NK-92 (cell line): Measurements from ENCODE around the gene FAM131A.
"Not testable (repeated sequence)": the region's sequence is repeated elsewhere in the genome, so short reads cannot be mapped to it uniquely, and the experiment has no call there.

Experiments used
- DNase-seq: peaks from one replicate; lab custom pipeline; 2025; ENCODE audit not compliant: unreplicated experiment; lab: John Stamatoyannopoulos, UW

FAM131A gene

DNA sequence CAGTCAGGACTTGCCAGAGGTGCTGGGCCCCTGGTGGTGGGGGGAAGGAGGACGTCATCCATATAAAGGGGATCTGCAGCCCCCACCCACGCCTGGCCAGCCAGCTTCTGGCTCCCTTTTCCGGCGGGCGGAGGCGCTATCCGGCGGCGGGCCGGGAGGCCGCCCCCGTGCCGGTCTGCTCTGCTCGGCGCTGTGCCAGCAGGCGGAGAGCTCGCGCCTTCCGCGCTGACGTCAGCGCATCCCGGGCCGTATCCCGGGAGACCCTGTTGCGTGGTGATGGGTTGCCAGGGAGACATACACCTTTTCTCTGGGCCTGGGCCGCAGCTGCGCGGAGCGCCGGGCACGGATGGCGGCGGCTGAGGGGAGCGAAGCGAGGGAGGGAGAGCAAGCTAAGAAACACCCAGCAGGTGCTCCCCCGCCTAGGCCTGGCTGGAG, 1.1 kb downstream of the FAM131A start:
- DNase-seq: no peak

GRCh38 chr3:184339001-184339400, 1.6 kb downstream of the FAM131A start:
- DNase-seq: no peak

DNA sequence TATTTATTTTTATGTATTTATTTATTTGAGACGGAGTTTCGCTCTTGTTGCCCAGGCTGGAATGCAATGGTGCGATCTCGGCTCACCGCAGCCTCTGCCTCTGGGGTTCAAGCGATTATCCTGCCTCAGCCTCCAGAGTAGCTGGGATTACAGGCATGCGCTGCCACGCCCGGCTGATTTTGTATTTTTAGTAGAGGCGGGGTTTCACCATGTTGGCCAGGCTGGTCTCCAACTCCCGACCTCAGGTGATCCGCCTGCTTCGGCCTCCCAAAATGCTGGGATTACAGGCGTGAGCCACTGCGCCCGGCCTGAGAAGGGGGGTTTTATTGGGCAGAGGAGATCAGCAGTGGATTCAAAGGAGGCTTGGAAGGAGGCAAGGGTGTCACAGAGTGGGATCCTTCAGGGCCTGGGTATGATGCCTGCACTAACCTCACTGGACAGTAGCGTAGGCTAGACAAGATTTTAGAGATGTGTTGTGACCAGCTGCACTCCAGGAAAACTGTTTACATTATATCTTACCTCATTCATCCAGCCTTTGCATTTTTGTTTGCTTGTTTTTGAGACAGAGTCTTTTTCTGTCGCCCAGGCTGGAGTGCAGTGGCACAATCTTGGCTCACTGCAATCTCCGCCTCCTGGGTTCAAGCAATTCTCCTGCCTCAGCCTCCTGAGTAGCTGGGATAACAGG, 2.2 kb downstream of the FAM131A start:
- not testable (repeated sequence) for DNase-seq

DNA sequence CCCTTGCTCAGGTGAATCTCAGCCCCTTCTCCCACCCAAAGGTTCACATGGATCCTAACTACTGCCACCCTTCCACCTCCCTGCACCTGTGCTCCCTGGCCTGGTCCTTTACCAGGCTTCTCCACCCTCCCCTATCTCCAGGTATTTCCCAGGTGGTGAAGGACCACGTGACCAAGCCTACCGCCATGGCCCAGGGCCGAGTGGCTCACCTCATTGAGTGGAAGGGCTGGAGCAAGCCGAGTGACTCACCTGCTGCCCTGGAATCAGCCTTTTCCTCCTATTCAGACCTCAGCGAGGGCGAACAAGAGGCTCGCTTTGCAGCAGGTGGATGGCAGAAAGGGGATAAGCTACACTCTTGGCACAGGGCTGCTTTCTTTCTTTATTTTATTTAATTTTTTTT, 4.5 kb downstream of the FAM131A start:
- no peak for DNase-seq

DNA sequence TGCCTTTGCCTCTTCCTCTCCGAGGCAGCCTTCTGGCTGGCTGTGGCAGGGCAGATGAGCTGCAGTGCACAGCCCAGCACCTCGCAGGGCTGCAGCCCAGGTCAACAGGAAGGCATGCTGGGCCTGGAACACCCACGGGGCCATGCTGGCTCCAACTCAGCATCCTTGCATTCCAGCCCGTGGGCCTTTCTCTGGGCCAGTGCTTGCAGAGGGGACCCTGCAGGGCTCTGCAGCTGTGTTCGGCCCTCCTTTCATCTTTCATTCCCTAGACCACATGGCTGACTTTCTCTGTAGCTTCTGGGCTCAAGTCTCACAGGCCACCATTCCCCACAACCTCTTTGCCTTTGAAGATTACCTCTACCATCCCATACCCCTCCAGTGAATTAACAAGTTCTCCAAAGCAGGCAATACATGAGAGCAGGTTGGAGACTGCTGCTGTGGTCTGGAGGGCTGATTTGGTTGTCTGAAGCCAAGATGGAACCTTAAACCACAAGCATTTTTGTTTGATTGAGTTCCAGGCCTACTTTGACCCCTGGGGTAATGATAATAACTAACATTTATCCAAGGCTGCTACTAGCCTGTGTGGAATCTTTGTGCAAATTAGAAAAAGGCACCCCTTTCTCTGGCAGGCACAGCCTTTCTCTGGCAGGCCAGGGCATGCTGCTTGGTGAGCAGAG, 5.9 kb downstream of the FAM131A start:
- no peak for DNase-seq

DNA sequence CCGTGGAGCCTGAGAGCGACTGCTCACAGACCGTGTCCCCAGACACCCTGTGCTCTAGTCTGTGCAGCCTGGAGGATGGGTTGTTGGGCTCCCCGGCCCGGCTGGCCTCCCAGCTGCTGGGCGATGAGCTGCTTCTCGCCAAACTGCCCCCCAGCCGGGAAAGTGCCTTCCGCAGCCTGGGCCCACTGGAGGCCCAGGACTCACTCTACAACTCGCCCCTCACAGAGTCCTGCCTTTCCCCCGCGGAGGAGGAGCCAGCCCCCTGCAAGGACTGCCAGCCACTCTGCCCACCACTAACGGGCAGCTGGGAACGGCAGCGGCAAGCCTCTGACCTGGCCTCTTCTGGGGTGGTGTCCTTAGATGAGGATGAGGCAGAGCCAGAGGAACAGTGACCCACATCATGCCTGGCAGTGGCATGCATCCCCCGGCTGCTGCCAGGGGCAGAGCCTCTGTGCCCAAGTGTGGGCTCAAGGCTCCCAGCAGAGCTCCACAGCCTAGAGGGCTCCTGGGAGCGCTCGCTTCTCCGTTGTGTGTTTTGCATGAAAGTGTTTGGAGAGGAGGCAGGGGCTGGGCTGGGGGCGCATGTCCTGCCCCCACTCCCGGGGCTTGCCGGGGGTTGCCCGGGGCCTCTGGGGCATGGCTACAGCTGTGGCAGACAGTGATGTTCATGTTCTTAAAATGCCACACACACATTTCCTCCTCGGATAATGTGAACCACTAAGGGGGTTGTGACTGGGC, 7.3 kb downstream of the FAM131A start:
- no peak for DNase-seq

DNA sequence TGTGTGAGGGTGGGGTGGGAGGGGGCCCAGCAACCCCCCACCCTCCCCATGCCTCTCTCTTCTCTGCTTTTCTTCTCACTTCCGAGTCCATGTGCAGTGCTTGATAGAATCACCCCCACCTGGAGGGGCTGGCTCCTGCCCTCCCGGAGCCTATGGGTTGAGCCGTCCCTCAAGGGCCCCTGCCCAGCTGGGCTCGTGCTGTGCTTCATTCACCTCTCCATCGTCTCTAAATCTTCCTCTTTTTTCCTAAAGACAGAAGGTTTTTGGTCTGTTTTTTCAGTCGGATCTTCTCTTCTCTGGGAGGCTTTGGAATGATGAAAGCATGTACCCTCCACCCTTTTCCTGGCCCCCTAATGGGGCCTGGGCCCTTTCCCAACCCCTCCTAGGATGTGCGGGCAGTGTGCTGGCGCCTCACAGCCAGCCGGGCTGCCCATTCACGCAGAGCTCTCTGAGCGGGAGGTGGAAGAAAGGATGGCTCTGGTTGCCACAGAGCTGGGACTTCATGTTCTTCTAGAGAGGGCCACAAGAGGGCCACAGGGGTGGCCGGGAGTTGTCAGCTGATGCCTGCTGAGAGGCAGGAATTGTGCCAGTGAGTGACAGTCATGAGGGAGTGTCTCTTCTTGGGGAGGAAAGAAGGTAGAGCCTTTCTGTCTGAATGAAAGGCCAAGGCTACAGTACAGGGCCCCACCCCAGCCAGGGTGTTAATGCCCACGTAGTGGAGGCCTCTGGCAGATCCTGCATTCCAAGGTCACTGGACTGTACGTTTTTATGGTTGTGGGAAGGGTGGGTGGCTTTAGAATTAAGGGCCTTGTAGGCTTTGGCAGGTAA, 8.1 kb downstream of the FAM131A start:
- no peak for DNase-seq

DNA sequence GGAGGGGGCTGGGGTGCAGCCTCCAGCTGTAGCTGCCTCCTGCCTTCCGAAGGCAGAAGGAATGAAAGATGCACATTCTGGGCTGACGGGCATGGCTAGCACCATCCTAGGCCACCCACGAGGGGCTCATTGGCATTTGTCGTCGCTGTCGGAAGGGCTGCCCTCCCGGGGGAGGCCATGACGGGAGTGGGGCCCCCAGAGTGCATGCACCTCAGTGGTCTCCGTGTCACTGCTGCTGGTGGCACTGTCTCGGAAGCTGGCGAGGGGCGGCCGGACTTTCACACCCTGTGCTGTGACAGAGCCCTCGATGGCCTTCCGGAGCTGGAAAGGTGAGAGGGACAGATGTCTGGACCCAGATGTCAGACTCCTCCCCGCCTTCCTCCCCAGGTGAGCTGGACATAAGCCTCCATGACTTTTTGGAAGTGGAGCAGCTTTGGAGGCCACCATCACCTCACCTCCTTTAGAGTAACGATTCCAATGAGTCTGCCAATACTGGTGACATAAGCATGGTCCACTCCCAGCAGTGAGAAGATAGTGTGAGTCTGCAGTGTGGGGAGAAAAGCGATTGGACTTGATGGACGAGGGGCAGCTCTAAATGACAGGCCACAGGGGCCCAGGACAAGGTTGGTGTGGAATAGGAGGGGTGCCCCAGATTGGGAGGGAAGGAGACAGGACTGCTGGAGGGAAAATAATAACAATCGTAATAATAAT, 9.2 kb downstream of the FAM131A start:
- DNase-seq: no peak

DNA sequence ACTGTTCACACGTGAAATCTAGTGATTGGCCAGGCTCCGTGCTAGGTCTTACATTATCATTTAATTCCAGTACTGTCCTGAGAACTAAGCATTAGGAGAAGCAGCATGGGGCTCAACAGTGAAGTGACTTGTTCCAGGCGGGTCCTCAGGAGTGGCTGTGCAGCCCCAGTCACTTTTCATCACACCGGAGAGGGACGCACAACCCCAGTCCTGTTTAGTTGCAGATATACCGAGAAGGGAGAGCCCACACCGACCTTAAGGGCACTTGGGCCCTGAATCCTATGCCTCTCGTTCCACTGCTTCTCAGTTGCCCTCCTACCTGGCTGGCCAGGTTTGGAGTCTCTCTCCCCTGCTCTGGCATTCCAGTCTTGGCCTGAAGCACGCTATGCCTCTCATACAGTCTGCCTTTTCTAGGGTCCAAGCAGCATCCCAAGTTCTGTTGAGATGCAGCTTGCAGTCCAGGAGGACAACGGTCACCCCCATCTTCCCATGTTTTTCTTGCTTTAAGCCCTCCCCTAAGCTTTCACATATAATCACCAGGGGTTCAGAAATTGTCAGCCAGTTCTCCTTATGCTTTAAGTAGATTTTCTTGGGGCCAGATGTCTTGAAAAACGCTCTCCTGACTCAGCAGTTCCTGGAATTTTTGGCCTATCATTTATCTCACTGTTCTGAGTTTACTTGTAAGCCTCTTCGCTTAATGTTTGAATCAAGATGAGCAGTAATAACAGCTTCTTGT, 10.1 kb downstream of the FAM131A start:
- no peak for DNase-seq

DNA sequence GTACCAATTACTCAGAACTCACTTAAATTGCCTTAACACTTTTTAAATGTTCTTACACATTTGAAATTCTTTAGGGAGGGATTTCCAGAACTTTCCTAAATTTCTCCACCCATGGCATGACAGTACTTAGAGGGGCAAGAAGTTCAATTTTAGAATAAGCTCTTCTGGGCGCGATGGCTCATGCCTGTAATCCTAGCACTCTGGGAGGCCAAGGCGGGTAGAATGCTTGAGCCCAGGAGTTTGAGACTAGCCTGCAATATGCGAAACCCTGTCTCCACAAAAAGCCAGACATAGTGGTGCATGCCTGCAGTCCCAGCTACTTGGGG, 10.6 kb downstream of the FAM131A start:
- DNase-seq: no peak

DNA sequence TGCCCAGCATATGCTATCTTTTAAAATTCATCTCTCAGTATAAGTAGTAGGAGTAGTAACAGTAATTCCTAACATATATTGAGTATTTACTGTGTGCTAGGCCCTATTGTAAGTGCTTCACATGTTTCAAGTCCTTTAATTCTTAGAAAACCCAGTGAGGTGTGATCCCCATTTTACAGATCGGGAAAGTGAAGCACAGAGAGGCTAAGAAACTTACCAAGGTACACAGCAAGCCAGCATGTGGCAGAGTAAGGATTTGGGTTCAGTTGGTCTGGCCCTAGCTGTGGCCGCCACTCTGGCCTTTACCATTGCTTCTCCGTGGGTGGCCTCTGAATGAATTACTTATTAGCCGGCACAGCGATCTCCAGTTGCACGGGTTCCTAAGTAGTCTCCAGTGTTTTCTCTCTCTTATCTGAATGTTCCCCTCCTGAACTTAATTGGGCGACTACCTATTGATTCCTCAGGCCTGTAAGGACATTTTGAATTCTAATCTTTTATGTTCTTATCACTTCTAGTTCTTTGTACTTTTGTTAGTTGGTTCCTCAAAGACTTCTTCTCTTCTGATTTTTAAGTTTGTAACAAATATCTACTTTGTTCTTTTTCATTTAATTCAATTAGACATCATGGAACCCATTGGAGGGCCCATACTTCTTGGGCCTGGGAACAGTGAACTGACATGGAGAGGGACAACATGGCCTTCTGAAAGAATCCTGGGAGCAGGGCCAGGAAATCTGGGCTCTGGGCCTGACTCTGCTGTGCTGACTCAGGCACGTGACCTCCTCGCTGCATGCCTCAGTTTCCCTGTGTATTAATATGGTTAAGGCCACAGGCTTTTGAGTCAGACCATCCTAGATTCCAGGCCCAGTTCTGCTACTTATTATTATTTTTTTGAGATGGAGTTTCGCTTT, 12.4 kb downstream of the FAM131A start:
- DNase-seq: no peak

DNA sequence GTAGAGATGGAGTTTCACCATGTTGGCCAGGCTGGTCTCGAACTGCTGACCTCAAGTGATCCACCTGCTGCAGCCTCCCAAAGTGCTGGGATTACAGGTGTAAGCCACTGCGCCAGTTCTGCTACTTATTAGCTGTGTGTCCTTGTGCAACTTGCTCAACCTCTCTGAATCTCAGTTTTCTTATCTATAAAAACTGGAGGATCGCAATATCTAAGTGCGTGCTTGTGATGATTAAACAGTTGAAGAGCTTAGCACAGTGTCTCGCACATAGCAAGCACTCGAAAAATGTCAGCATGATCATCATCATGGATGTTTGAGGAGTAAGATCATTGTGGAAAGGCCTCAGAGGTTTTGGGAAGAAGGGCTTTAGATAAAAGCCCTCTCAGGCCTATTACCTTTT, 13.2 kb downstream of the FAM131A start:
- no peak for DNase-seq

- no peak for DNase-seq
Observed at GRCh38 chr3:184351511-184352148, 14.2 kb downstream of the FAM131A start.

- DNase-seq: no peak
Observed at GRCh38 chr3:184352149-184352785, 14.9 kb downstream of the FAM131A start.

- DNase-seq: no peak
Observed at GRCh38 chr3:184352897-184353545, 15.6 kb downstream of the FAM131A start.

GRCh38 chr3:184353546-184353941, 16.1 kb downstream of the FAM131A start:
- DNase-seq: no peak

GRCh38 chr3:184354121-184354728, 16.8 kb downstream of the FAM131A start:
- DNase-seq: no peak
